BLaER1 (cell line): ENCODE results near the gene JMJD7.

Experiments
- H3K27ac ChIP-seq: shearing (Covaris generic); formaldehyde crosslinking; 2 replicates; pipeline ENCODE4 v1.8.1; 2022
- H3K27me3 ChIP-seq: shearing (Covaris generic); formaldehyde crosslinking; 2 replicates; pipeline ENCODE4 v1.8.1; 2022
- H3K36me3 ChIP-seq: shearing (Covaris generic); formaldehyde crosslinking; 2 replicates; pipeline ENCODE4 v1.8.1; 2022
- H3K4me1 ChIP-seq: shearing (Covaris generic); formaldehyde crosslinking; 2 replicates; pipeline ENCODE4 v1.8.1; 2022
- H3K4me2 ChIP-seq: shearing (Covaris generic); formaldehyde crosslinking; 2 replicates; pipeline ENCODE4 v1.8.1; 2022
- H3K4me3 ChIP-seq: shearing (Covaris generic); formaldehyde crosslinking; 2 replicates; pipeline ENCODE4 v1.8.1; 2022
- H3K9ac ChIP-seq: shearing (Covaris generic); formaldehyde crosslinking; 2 replicates; pipeline ENCODE4 v1.8.1; 2022
- H3K9me3 ChIP-seq: shearing (Covaris generic); formaldehyde crosslinking; 2 replicates; pipeline ENCODE4 v1.8.1; 2022
- H4K20me1 ChIP-seq: shearing (Covaris generic); formaldehyde crosslinking; 2 replicates; pipeline ENCODE4 v1.8.1; 2022
- Cebpa-rat ChIP-seq: shearing (Covaris generic); IDR thresholded peaks from 2 replicates; pipeline ENCODE4 v1.8.1; 2022

JMJD7 gene

GRCh38 chr15:41798607-41799487 is 29.0 kb upstream of the JMJD7 start:
- Histone ChIP-seq H4K20me1 (0 out of 2 replicates have a peak, but pooled peaks cover 8% of the 10 kb centered on the region), H3K36me3 (peaks cover 45% of the 10 kb centered on the region), H3K4me1 (peaks cover 57% of the 10 kb centered on the region), H3K4me2 (peak overlapping the region; percentile 40), H3K4me3 (no peak overlapping the region), H3K27me3 (no peaks in the 10 kb centered on the region), H3K9me3 (peaks cover 17% of the 10 kb centered on the region), H3K9ac (no peak overlapping the region; the same call in 1 of the 2 replicates), H3K27ac (peak overlapping the region; percentile 5; the same call in 1 of the 2 replicates)
- TF ChIP-seq Cebpa-rat = no peak

- Histone ChIP-seq H3K9me3 (peaks cover 17% of the 10 kb centered on the region), H4K20me1 (0 out of 2 replicates have a peak, but pooled peaks cover 8% of the 10 kb centered on the region), H3K27me3 (no peaks in the 10 kb centered on the region), H3K4me3 (no peak overlapping the region), H3K4me1 (peaks cover 56% of the 10 kb centered on the region), H3K4me2 (peak overlapping the region; percentile 40), H3K9ac (no peak overlapping the region), H3K36me3 (peaks cover 45% of the 10 kb centered on the region), H3K27ac (0 out of 2 replicates have a peak overlapping the region, but pooled peaks have one; percentile 5)
- TF ChIP-seq Cebpa-rat = no peak
Measured at GRCh38 chr15:41799488-41799805, 28.4 kb upstream of the JMJD7 start.

GRCh38 chr15:41801185-41801584 is 26.7 kb upstream of the JMJD7 start:
- peaks cover 45% of the 10 kb centered on the region for H3K36me3 ChIP-seq
- TF ChIP-seq Cebpa-rat = no peak
- no peaks in the 10 kb centered on the region for H3K27me3 ChIP-seq
- H3K9me3 ChIP-seq = peaks cover 17% of the 10 kb centered on the region
- H3K4me1 ChIP-seq = peaks cover 56% of the 10 kb centered on the region
- H3K9ac ChIP-seq = no peak overlapping the region
- H3K27ac ChIP-seq = no peak overlapping the region
- no peak overlapping the region for H3K4me3 ChIP-seq
- 0 out of 2 replicates have a peak, but pooled peaks cover 8% of the 10 kb centered on the region for H4K20me1 ChIP-seq
- H3K4me2 ChIP-seq = no peak overlapping the region

- Histone ChIP-seq H3K9me3 (peaks cover 17% of the 10 kb centered on the region), H3K4me3 (no peak overlapping the region), H4K20me1 (peaks cover 8% of the 10 kb centered on the region; the same call in 1 of the 2 replicates), H3K27me3 (no peaks in the 10 kb centered on the region), H3K9ac (no peak overlapping the region), H3K4me1 (peaks cover 53% of the 10 kb centered on the region), H3K4me2 (no peak overlapping the region), H3K36me3 (peaks cover 52% of the 10 kb centered on the region), H3K27ac (no peak overlapping the region)
- no peak for TF ChIP-seq Cebpa-rat
Measured at GRCh38 chr15:41801850-41802455, 25.9 kb upstream of the JMJD7 start.

GRCh38 chr15:41804361-41804760 is 23.5 kb upstream of the JMJD7 start:
- Histone ChIP-seq H3K9me3 (peaks cover 17% of the 10 kb centered on the region), H3K36me3 (peaks cover 60% of the 10 kb centered on the region), H3K4me3 (no peak overlapping the region), H3K4me2 (peak overlapping the region; percentile 55), H4K20me1 (no peaks in the 10 kb centered on the region; the same call in 1 of the 2 replicates), H3K27ac (peak overlapping the region; percentile 60), H3K27me3 (no peaks in the 10 kb centered on the region), H3K9ac (peak overlapping the region; percentile 61), H3K4me1 (peaks cover 37% of the 10 kb centered on the region)
- TF ChIP-seq Cebpa-rat = no peak

- Histone ChIP-seq H3K27me3 (no peaks in the 10 kb centered on the region), H3K4me2 (peak overlapping the region; percentile 55), H3K4me3 (no peak overlapping the region), H4K20me1 (no peaks in the 10 kb centered on the region; the same call in 1 of the 2 replicates), H3K4me1 (peaks cover 40% of the 10 kb centered on the region), H3K9ac (peak overlapping the region; percentile 61), H3K27ac (peak overlapping the region; percentile 60), H3K36me3 (peaks cover 53% of the 10 kb centered on the region), H3K9me3 (peaks cover 17% of the 10 kb centered on the region)
- TF ChIP-seq Cebpa-rat = no peak
Measured at GRCh38 chr15:41804916-41805666, 22.8 kb upstream of the JMJD7 start.

GRCh38 chr15:41805711-41806110 is 22.2 kb upstream of the JMJD7 start:
- Histone ChIP-seq H3K36me3 (peaks cover 47% of the 10 kb centered on the region), H3K27me3 (no peaks in the 10 kb centered on the region), H3K27ac (peak overlapping the region; percentile 60), H4K20me1 (no peaks in the 10 kb centered on the region; the same call in 1 of the 2 replicates), H3K4me1 (peaks cover 47% of the 10 kb centered on the region), H3K9ac (no peak overlapping the region), H3K4me2 (peak overlapping the region; percentile 55), H3K9me3 (peaks cover 15% of the 10 kb centered on the region), H3K4me3 (no peak overlapping the region)
- TF ChIP-seq Cebpa-rat = no peak

GRCh38 chr15:41806291-41807181 is 21.4 kb upstream of the JMJD7 start:
- Histone ChIP-seq H3K27me3 (no peaks in the 10 kb centered on the region), H3K4me3 (no peak overlapping the region), H3K4me2 (no peak overlapping the region), H3K36me3 (peaks cover 39% of the 10 kb centered on the region), H3K27ac (0 out of 2 replicates have a peak overlapping the region, but pooled peaks have one; percentile 3), H3K4me1 (peaks cover 53% of the 10 kb centered on the region), H4K20me1 (no peaks in the 10 kb centered on the region; the same call in 1 of the 2 replicates), H3K9ac (no peak overlapping the region; the same call in 1 of the 2 replicates), H3K9me3 (peaks cover 6% of the 10 kb centered on the region)
- TF ChIP-seq Cebpa-rat = no peak
